K562 (cell line): ENCODE data around the gene PRM1. TPM values are rescaled to one million over a fixed set of nuclear protein-coding genes. Genes with fewer than 3 reads are reported as not detected.

Source experiments
- ATAC-seq: fragments of 200-7000 bp; cut with Tn5 transposase; 3 replicates; pipeline ENCODE4 v1.9.1; 2020; ENCODE audit warnings: moderate library complexity
- BruUV-seq: library from RNA; stranded (reverse); fragments of 400-500 nt; replicated peaks from 2 replicates; lab custom pipeline; 2021; lab: Mats Ljungman, UMichigan
- CTCF ChIA-PET: fragments of 300-600 bp; formaldehyde crosslinking; extraction: SDS; loops from one replicate; lab custom pipeline; 2021; ENCODE audit warnings: low intra/inter-chr PET ratio; lab: Yijun Ruan, JAX
- POLR2A ChIA-PET: fragments of 300-600, 350-650 bp; sonication (Branson Sonifier 250); formaldehyde crosslinking; extraction: SDS; loops from one replicate; lab custom pipeline; 2021; ENCODE audit warnings: antibody characterized with exemption, inconsistent platforms; lab: Yijun Ruan, JAX
- DNase-seq, 4 experiments: peaks; one replicate each; pipeline versions ENCODE4 v3.0.0 to v3.0.0-alpha.2; 2011 to 2018; ENCODE audit warnings: low spot score in 3 of 4, mixed read lengths in 3 of 4; ENCODE audit errors: extremely low read depth in 1 of 4
- FAIRE-seq: peaks from 2 replicates; lab custom pipeline; 2011; peaks lifted over from hg19 to GRCh38; lab: Jason Lieb, UNC
- H2AFZ ChIP-seq: 2 replicates; pipeline ENCODE4 v1.6.0; 2011; ENCODE audit warnings: low read depth, low read length, control low read depth, inconsistent platforms
- H3K27ac ChIP-seq: fragments of 200-600 bp; 3 replicates; pipeline ENCODE4 v1.8.0; 2011; ENCODE audit warnings: low read depth, mild to moderate bottlenecking, control low read depth, inconsistent platforms, low read length, moderate library complexity, mixed read lengths; ENCODE audit errors: extremely low read depth
- H3K27me3 ChIP-seq, 2 experiments: fragments of 300-600 bp in 1 of 2; 2 replicates in 1 of 2; 3 replicates in 1 of 2; pipeline versions ENCODE4 v1.6.0 to v1.8.0; 2011; ENCODE audit warnings: inconsistent platforms in 2 of 2, low read length in 2 of 2, mild to moderate bottlenecking in 1 of 2, mixed read lengths in 1 of 2, moderate library complexity in 1 of 2; ENCODE audit not compliant: control insufficient read depth in 2 of 2, insufficient read depth in 2 of 2
- H3K36me3 ChIP-seq: fragments of 300-600 bp; 3 replicates; pipeline ENCODE4 v1.8.0; 2011; ENCODE audit warnings: mild to moderate bottlenecking, low read length, inconsistent platforms; ENCODE audit not compliant: control insufficient read depth, insufficient read depth
- H3K4me1 ChIP-seq, 2 experiments: fragments of 200-600 bp in 1 of 2; replicated peaks in 1 of 2; 2 replicates in 1 of 2; 3 replicates in 1 of 2; pipeline versions ENCODE4 v1.5.1 to v1.8.0; 2011; ENCODE audit warnings: inconsistent platforms in 2 of 2, low read length in 2 of 2, mild to moderate bottlenecking in 1 of 2, mixed read lengths in 1 of 2, moderate library complexity in 1 of 2; ENCODE audit not compliant: control insufficient read depth in 2 of 2, insufficient read depth in 2 of 2
- H3K4me2 ChIP-seq: 2 replicates; pipeline ENCODE4 v1.6.1; 2011; ENCODE audit warnings: low read length, control low read depth, inconsistent platforms, mixed read lengths; ENCODE audit not compliant: insufficient read depth
- H3K4me3 ChIP-seq: fragments of 200-600 bp; sonication (generic), shearing (Covaris generic); 2 replicates; pipeline ENCODE4 v1.5.1; 2016; ENCODE audit warnings: control low read depth, inconsistent platforms
- H3K79me2 ChIP-seq: fragments of 200-600 bp; 3 replicates; pipeline ENCODE4 v1.8.0; 2011; ENCODE audit warnings: low read length, inconsistent platforms; ENCODE audit not compliant: control insufficient read depth, insufficient read depth
- H3K9ac ChIP-seq, 2 experiments: 2 replicates each; pipeline versions ENCODE4 v1.6.0 to v1.6.1; 2011; ENCODE audit warnings: low read depth in 2 of 2, low read length in 2 of 2, control low read depth in 1 of 2, inconsistent platforms in 1 of 2, mild to moderate bottlenecking in 1 of 2, mixed read lengths in 1 of 2; ENCODE audit not compliant: insufficient read depth in 1 of 2
- H3K9me1 ChIP-seq: one replicate; pipeline ENCODE4 v1.6.0; 2011; ENCODE audit warnings: inconsistent platforms, mild to moderate bottlenecking, low read length, moderate library complexity; ENCODE audit not compliant: control insufficient read depth, insufficient read depth
- H3K9me3 ChIP-seq: replicated peaks from 2 replicates; pipeline ENCODE4 v1.5.1; 2011; ENCODE audit warnings: low read depth, low read length, inconsistent platforms; ENCODE audit not compliant: control insufficient read depth, insufficient read depth
- H4K20me1 ChIP-seq: replicated peaks from 2 replicates; pipeline ENCODE4 v1.6.1; 2011; ENCODE audit warnings: low read length, inconsistent platforms, mixed read lengths; ENCODE audit not compliant: control insufficient read depth, insufficient read depth
- CCNT2 ChIP-seq: IDR thresholded peaks from 2 replicates; pipeline ENCODE4 v1.6.1; 2011; ENCODE audit warnings: borderline replicate concordance, low read depth, mild to moderate bottlenecking, moderate library complexity, mixed read lengths, low read length; ENCODE audit not compliant: insufficient read length; ENCODE audit errors: extremely low read depth
- CEBPB ChIP-seq: fragments of 450-650 bp; IDR thresholded peaks from 2 replicates; pipeline ENCODE4 v1.6.1; 2016; ENCODE audit warnings: missing genetic modification characterization, missing compliant biosample characterization
- CTCF ChIP-seq, 3 experiments: IDR thresholded peaks in 2 of 3; conservative IDR thresholded peaks in 1 of 3; 2 replicates each; pipeline ENCODE4 v1.5.1; 2011 to 2012; ENCODE audit warnings: low read length in 3 of 3, mild to moderate bottlenecking in 3 of 3, control low read depth in 2 of 3, improper control_type of control experiment in 1 of 3, inconsistent platforms in 1 of 3, low read depth in 1 of 3, mixed read lengths in 1 of 3, moderate library complexity in 1 of 3; ENCODE audit not compliant: insufficient read depth in 2 of 3
- ELF4 ChIP-seq: fragments of 450-650 bp; formaldehyde crosslinking; IDR thresholded peaks from 2 replicates; pipeline ENCODE4 v1.4.0; 2022; ENCODE audit warnings: missing genetic modification characterization
- FOXP4 ChIP-seq: sonication (generic); formaldehyde crosslinking; IDR thresholded peaks from 2 replicates; pipeline ENCODE4 v1.8.0; 2022; ENCODE audit warnings: mild to moderate bottlenecking, missing genetic modification reagents, borderline replicate concordance
- JUN ChIP-seq, 2 experiments: sonication (generic) in 1 of 2; formaldehyde crosslinking in 1 of 2; IDR thresholded peaks; 2 replicates each; pipeline versions ENCODE4 v1.6.1 to v1.8.0; 2012 to 2022; ENCODE audit warnings: borderline replicate concordance in 2 of 2, mild to moderate bottlenecking in 2 of 2, improper control_type of control experiment in 1 of 2, low read depth in 1 of 2, low read length in 1 of 2, missing genetic modification reagents in 1 of 2
- MLLT1 ChIP-seq, 2 experiments: fragments of 450-650 bp; IDR thresholded peaks; 2 replicates each; pipeline ENCODE4 v1.6.1; 2016
- RBM22 ChIP-seq: fragments of 200-400 bp; formaldehyde crosslinking; IDR thresholded peaks from 2 replicates; pipeline ENCODE4 v1.6.1; 2018; ENCODE audit warnings: low read length, low read depth; ENCODE audit not compliant: poor library complexity, severe bottlenecking
- ZNF655 ChIP-seq: fragments of 250-450 bp; sonication (Bioruptor Pico); IDR thresholded peaks from 2 replicates; pipeline ENCODE4 v1.5.0; 2021
- WGBS: fragments of 100-300 bp; shearing (Covaris generic); methylation state at CpG from one replicate; pipeline ENCODE4 v1.1.6; 2016; ENCODE audit warnings: low coverage, mixed read lengths; ENCODE audit not compliant: insufficient coverage; ENCODE audit errors: missing lambda C conversion rate; 5-methylcytosine and 5-hydroxymethylcytosine counted together
- in situ Hi-C: fragments of 300-500 bp; cut with MboI; formaldehyde crosslinking; loops from 4 replicates; pipeline ENCODE4 v1.15.0; 2018; ENCODE audit warnings: inconsistent platforms, mixed read lengths
- intact Hi-C: fragments of 100-400 bp; cut with micrococcal nuclease; formaldehyde crosslinking; loops from 2 replicates; pipeline ENCODE4 v1.14.2; 2022
- polyA plus RNA-seq, 8 experiments: library from polyadenylated mRNA; depleted of rRNA in 4 of 8; stranded (reverse) in 5 of 8; unstranded in 3 of 8; fragments of >200 nt; fragmentation: Nextera tagmentation in 2 of 8; fragmentation: Illumina TruSeq in 1 of 8; extraction: Ambion mirVana in 2 of 8; extraction: Trizol in 1 of 8; gene quantifications; 2 replicates each; pipeline versions ENCODE4 v1.2.1 to v1.2.3, GENCODE V29; 2011 to 2014; ENCODE audit warnings: inconsistent platforms in 1 of 8, missing spikeins in 1 of 8
- total RNA-seq, 7 experiments: library from RNA; depleted of rRNA in 6 of 7; stranded (reverse); fragments of >200 nt in 6 of 7; fragmentation: Illumina TruSeq in 2 of 7; extraction: Trizol in 2 of 7; gene quantifications; 2 replicates each; pipeline versions ENCODE4 v1.2.1 to v1.2.3, GENCODE V29; 2011 to 2021; ENCODE audit warnings: low replicate concordance in 1 of 7

The PRM1 gene
- total and polyA plus RNA-seq, 9 of the 15 experiments (the other 6 are each of a cell fraction or from before 2014, with no cell fraction given): not detected

- Histone ChIP-seq H3K9ac (no peak overlapping the region), H3K27me3 (peaks cover 40 to 42% of the 10 kb centered on the region in 2 experiments; a peak in 4 of 5 replicates), H3K4me3 (no peak overlapping the region), H3K9me1 (no peaks in the 10 kb centered on the region), H3K79me2 (no peaks in the 10 kb centered on the region), H3K4me2 (no peak overlapping the region), H3K9me3 (no peaks in the 10 kb centered on the region), H4K20me1 (peaks cover 6% of the 10 kb centered on the region; the same call in 1 of the 2 replicates), H3K36me3 (no peaks in the 10 kb centered on the region), H2AFZ (no peak overlapping the region), H3K4me1 (peaks cover 0 to 4% of the 10 kb centered on the region in 2 experiments; a peak in 2 of 5 replicates), H3K27ac (no peak overlapping the region)
- DNase-seq: no peak
- ChIA-PET POLR2A (interaction anchor here (0.6 to 1.5 kb wide), 6 partner anchors 11 to 875 kb away, joined by 3 to 6 read pairs (median 4); partner anchors contain the start of genes PRM3 and SOCS1), CTCF (no interaction called here)
- no TSS peak for BruUV-seq
- intact Hi-C loops (no loop called here), in situ Hi-C loops (no loop called here)
- WGBS: 6% methylated on average over 4 of the region's 4 CpGs
- FAIRE-seq: no peak
- no peak; the same call in 2 of the 3 replicates for ATAC-seq
- TF ChIP-seq CEBPB (peak; percentile 50; the same call in 1 of the 2 replicates), CCNT2 (no peak), ZNF655 (no peak), CTCF (IDR thresholded peaks at IDR 0.05 in 2 of 3, conservative IDR thresholded peaks at IDR 0.05 in 1 of 3; ENCODE audit: insufficient read depth in 2 of 3, low read depth in 1 of 3, low read length in 3 of 3) (0 out of 6 replicates have a peak, but pooled peaks of 2 of the 3 experiments have one; percentile 9 to 10), JUN (IDR thresholded peaks at IDR 0.05; ENCODE audit: borderline replicate concordance, low read depth, low read length) (no peak), JUN (CRISPR knock-in tag; IDR thresholded peaks at IDR 0.05; ENCODE audit: borderline replicate concordance) (no peak), MLLT1 (IDR thresholded peaks at IDR 0.05) (no peak), FOXP4 (CRISPR knock-in tag) (no peak), ELF4 (no peak), RBM22 (no peak)
Measured at GRCh38 chr16:11283820-11284248, 2.7 kb upstream of the PRM1 start.
